Esophagus squamous epithelium (tissue), 5 donors: Measurements from ENCODE around the gene LSG1. TPM values are rescaled to one million over a fixed set of nuclear protein-coding genes. Genes with fewer than 3 reads are reported as not detected.

Source experiments
- DNase-seq: peaks from one replicate; lab custom pipeline; 2025; lab: John Stamatoyannopoulos, UW
- H3K27ac ChIP-seq, 4 donors: fragments of 200-600 bp; sonication (generic); one replicate each; pipeline ENCODE4 v1.5.1; 2016 to 2019; ENCODE audit warnings: mild to moderate bottlenecking in 1 of 4
- H3K27me3 ChIP-seq, 4 donors: fragments of 200-600 bp; sonication (generic); 1 replicate in 3 of 4; 2 replicates in 1 of 4; pipeline versions ENCODE4 v1.5.1 to v1.6.0; 2017 to 2021; ENCODE audit warnings: antibody characterized with exemption in 1 of 4
- H3K36me3 ChIP-seq, 3 donors: fragments of 200-600 bp; sonication (generic); one replicate each; pipeline ENCODE4 v1.5.1; 2016 to 2019
- H3K4me1 ChIP-seq, 3 donors: fragments of 200-600 bp; sonication (generic); one replicate each; pipeline ENCODE4 v1.5.1; 2017 to 2019
- H3K4me3 ChIP-seq, 4 donors: fragments of 200-600 bp; sonication (generic); 1 replicate in 3 of 4; 2 replicates in 1 of 4; pipeline ENCODE4 v1.5.1; 2016 to 2019; ENCODE audit warnings: mild to moderate bottlenecking in 2 of 4, moderate library complexity in 1 of 4
- H3K9me3 ChIP-seq, 3 donors: fragments of 200-600 bp; sonication (generic); one replicate each; pipeline ENCODE4 v1.5.1; 2016 to 2019
- POLR2A ChIP-seq, 4 donors: fragments of 450-650 bp; IDR thresholded peaks; one replicate each; pipeline ENCODE4 v1.6.1; 2017; ENCODE audit warnings: antibody characterized with exemption in 4 of 4, mild to moderate bottlenecking in 4 of 4, moderate library complexity in 3 of 4
- WGBS, 2 donors: methylation state at CpG; one replicate each; pipeline ENCODE4 v1.1.5; 2018; 5-methylcytosine and 5-hydroxymethylcytosine counted together
- intact Hi-C: fragments of 100-400 bp; cut with DNase I; formaldehyde crosslinking; loops from one replicate; pipeline ENCODE4 v1.15.0; 2022
- small RNA-seq, 4 donors: library from RNA; depleted of rRNA; stranded (forward); fragments of <200 nt; gene quantifications; one replicate each; pipeline ENCODE3, GENCODE V24; 2016
- total RNA-seq, 4 donors: library from RNA; depleted of rRNA; stranded (reverse); fragments of >200 nt; gene quantifications; one replicate each; pipeline ENCODE4 v1.1.0, GENCODE V29; 2016
- TF ChIP-seq, protein P1 (sequence below), 6 experiments: fragments of 450-650 bp in 4 of 6; fragments of 200-600 bp in 2 of 6; sonication (generic) in 2 of 6; IDR thresholded peaks; one replicate each; pipeline ENCODE4 v1.5.1; 2016 to 2019; ENCODE audit warnings: antibody characterized with exemption in 6 of 6, mild to moderate bottlenecking in 4 of 6, moderate library complexity in 4 of 6
- donor health status: DM: yes; HTN: yes; CAD: no.

Gene LSG1
- total RNA-seq, 4 donors from 2014 or later, result 25.6 to 42.0 (median 30.4) TPM

DNA sequence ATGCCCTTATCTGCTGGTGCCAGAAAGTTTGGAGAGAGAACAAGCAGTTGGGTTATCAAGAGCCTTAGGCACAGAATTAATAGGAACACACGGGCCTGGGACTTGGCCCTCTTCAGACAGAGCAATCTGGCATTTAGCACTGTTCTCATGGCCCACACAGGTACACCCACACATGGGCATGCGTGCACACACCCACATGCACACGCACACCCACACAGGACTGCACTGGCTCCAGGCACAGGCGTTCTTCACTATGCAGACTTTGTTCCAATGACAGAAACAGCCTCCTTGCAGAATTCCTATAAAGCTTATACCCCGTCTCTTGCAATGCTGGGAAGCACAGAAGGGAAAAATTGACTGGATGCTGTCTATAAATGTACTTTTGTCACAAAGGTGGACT lies 75.1 kb downstream of the LSG1 start:
- no peak for TF ChIP-seq POLR2A (IDR thresholded peaks at IDR 0.05)
- TF ChIP-seq, protein P1, sequence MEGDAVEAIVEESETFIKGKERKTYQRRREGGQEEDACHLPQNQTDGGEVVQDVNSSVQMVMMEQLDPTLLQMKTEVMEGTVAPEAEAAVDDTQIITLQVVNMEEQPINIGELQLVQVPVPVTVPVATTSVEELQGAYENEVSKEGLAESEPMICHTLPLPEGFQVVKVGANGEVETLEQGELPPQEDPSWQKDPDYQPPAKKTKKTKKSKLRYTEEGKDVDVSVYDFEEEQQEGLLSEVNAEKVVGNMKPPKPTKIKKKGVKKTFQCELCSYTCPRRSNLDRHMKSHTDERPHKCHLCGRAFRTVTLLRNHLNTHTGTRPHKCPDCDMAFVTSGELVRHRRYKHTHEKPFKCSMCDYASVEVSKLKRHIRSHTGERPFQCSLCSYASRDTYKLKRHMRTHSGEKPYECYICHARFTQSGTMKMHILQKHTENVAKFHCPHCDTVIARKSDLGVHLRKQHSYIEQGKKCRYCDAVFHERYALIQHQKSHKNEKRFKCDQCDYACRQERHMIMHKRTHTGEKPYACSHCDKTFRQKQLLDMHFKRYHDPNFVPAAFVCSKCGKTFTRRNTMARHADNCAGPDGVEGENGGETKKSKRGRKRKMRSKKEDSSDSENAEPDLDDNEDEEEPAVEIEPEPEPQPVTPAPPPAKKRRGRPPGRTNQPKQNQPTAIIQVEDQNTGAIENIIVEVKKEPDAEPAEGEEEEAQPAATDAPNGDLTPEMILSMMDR (IDR thresholded peaks at IDR 0.05), result no peak
- Histone ChIP-seq H3K27ac (no peak overlapping the region), H3K4me1 (peaks cover 5 to 21% (median 6%) of the 10 kb centered on the region in 3 donors), H3K4me3 (no peak overlapping the region), H3K36me3 (peaks cover 0 to 9% (median 0%) of the 10 kb centered on the region in 3 donors), H3K27me3 (no peaks in the 10 kb centered on the region), H3K9me3 (no peaks in the 10 kb centered on the region)
- intact Hi-C loops, result loop anchor here (5.0 kb wide), 1 partner anchor 125 kb away; no protein-coding TSS in a partner anchor
- WGBS, 2 donors, result 61 to 64% methylated on average over 3 to 5 of the region's 5 CpGs
- no peak for DNase-seq

DNA sequence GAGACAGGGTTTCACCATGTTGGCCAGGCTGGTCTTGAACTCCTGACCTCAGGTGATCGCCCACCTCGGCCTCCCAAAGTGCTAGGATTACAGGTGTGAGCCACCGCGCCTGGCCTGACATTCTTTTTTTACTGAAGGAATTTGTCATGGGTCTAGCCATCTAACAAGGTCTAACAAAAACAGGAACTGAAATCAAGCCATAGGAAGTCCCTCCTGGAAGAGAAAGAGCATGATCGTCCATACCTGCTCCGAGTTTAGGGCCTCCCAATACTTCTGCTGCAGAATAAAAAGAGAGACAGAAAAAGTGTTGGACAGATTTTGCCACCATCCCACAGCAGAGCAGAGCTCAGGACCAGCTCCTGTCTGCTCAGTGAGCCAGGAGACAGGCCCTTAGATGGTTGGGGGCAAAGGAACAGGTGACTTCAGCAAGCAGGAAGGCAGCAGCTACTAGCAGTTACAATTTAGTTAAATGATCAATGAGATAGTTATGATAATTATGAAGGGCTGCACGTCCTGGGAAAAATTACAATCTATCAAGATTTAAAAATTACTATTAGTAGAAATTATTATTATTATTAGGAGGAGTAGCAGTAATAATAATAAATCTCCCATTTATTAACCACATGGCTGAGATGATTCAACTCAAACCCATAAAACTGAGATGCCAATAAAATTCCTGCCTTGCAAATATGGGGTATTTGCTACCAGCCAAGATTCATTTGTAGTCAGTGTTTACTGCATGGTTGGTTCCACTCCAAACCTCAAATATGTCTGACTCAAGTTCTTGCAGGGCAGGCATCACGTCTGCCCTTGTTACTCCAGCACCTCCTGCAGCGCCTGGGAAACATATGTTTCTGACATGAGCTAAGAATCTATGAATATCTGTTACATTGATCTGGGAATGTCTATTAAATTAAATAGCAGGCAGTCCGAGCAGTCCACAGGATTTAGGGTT lies 78.9 kb downstream of the LSG1 start:
- Histone ChIP-seq H3K27me3 (no peaks in the 10 kb centered on the region), H3K9me3 (no peaks in the 10 kb centered on the region), H3K27ac (peak overlapping the region in 1 of 4 donors; percentile 44), H3K36me3 (peaks cover 0 to 17% (median 0%) of the 10 kb centered on the region in 3 donors), H3K4me3 (no peak overlapping the region), H3K4me1 (peaks cover 5 to 21% (median 6%) of the 10 kb centered on the region in 3 donors)
- intact Hi-C loops, result no loop called here
- TF ChIP-seq, protein P1 (IDR thresholded peaks at IDR 0.05), result no peak
- TF ChIP-seq POLR2A (IDR thresholded peaks at IDR 0.05), result no peak
- 46 to 52% methylated on average over 6 to 8 of the region's 10 CpGs for WGBS, 2 donors
- no peak for DNase-seq

Small RNA genes lying within 50 kb of the gene (small RNA-seq; reads per million reads assigned to genes)
- gene AC046143.2, result 0 reads per million in 4 donors

Other genes with a start within 250 kb of the LSG1 start
- 100 to 1,000 TPM in 1 of 4 donors, 10 to 100 TPM in 3; 55.6 to 166 (median 94.7) TPM for gene ATP13A3, start 185.2 kb downstream of the LSG1 start, total RNA-seq
- 10 to 100 TPM in 1 of 4 donors, 1 to 10 TPM in 3; 4.7 to 11.9 (median 7.6) TPM for gene TMEM44, start 38.8 kb downstream of the LSG1 start, total RNA-seq
- gene FAM43A, start 13.7 kb upstream of the LSG1 start, total RNA-seq, result 10 to 100 TPM; 20.2 to 33.6 (median 31.9) TPM